Activated naive CD4-positive, alpha-beta T cell treated with anti-CD3 and anti-CD28 coated beads, Interleukin-2, amount 50 U/mL, for 24 hours (primary cell): ENCODE measurements around the gene AANAT.
A peak's percentile ranks its signal among the peaks of the same experiment; 100 is the strongest.

Experiments used
- H3K27ac Mint-ChIP-seq: one replicate; pipeline ENCODE4 v1.8.0; 2021; ENCODE audit warnings: mild to moderate bottlenecking, mixed read lengths
- H3K27me3 Mint-ChIP-seq: one replicate; pipeline ENCODE4 v1.8.0; 2021; ENCODE audit warnings: mixed read lengths
- H3K36me3 Mint-ChIP-seq: one replicate; pipeline ENCODE4 v1.8.0; 2021; ENCODE audit warnings: mixed read lengths
- H3K4me1 Mint-ChIP-seq: one replicate; pipeline ENCODE4 v1.8.0; 2021; ENCODE audit warnings: mixed read lengths
- H3K4me3 Mint-ChIP-seq: one replicate; pipeline ENCODE4 v1.8.0; 2021; ENCODE audit warnings: mild to moderate bottlenecking, mixed read lengths
- H3K9me3 Mint-ChIP-seq: one replicate; pipeline ENCODE4 v1.8.0; 2021; ENCODE audit warnings: mixed read lengths

Gene AANAT

GRCh38 chr17:76437467-76438402 lies 29.7 kb upstream of the AANAT start:
- H3K27me3 Mint-ChIP-seq: no peaks in the 10 kb centered on the region
- H3K9me3 Mint-ChIP-seq: no peaks in the 10 kb centered on the region
- H3K27ac Mint-ChIP-seq: no peak overlapping the region
- H3K4me3 Mint-ChIP-seq: no peak overlapping the region
- peaks cover 59% of the 10 kb centered on the region for H3K4me1 Mint-ChIP-seq
- H3K36me3 Mint-ChIP-seq: peaks cover 3% of the 10 kb centered on the region

- Mint-ChIP-seq H3K36me3 (peaks cover 5% of the 10 kb centered on the region), H3K4me3 (no peak overlapping the region), H3K27ac (no peak overlapping the region), H3K27me3 (no peaks in the 10 kb centered on the region), H3K4me1 (peaks cover 62% of the 10 kb centered on the region), H3K9me3 (no peaks in the 10 kb centered on the region)
Measured at GRCh38 chr17:76438906-76439305, 28.5 kb upstream of the AANAT start.

- Mint-ChIP-seq H3K9me3 (no peaks in the 10 kb centered on the region), H3K36me3 (peaks cover 5% of the 10 kb centered on the region), H3K4me1 (peaks cover 60% of the 10 kb centered on the region), H3K4me3 (no peak overlapping the region), H3K27ac (no peak overlapping the region), H3K27me3 (no peaks in the 10 kb centered on the region)
Measured at GRCh38 chr17:76439314-76439928, 28.0 kb upstream of the AANAT start.

- Mint-ChIP-seq H3K4me1 (peaks cover 69% of the 10 kb centered on the region), H3K36me3 (peaks cover 2% of the 10 kb centered on the region), H3K9me3 (no peaks in the 10 kb centered on the region), H3K27me3 (no peaks in the 10 kb centered on the region), H3K27ac (no peak overlapping the region), H3K4me3 (no peak overlapping the region)
Measured at GRCh38 chr17:76440751-76441362, 26.5 kb upstream of the AANAT start.

- Mint-ChIP-seq H3K4me1 (peaks cover 73% of the 10 kb centered on the region), H3K27me3 (no peaks in the 10 kb centered on the region), H3K4me3 (no peak overlapping the region), H3K27ac (no peak overlapping the region), H3K36me3 (peaks cover 4% of the 10 kb centered on the region), H3K9me3 (no peaks in the 10 kb centered on the region)
Measured at GRCh38 chr17:76441686-76442340, 25.6 kb upstream of the AANAT start.

GRCh38 chr17:76442341-76443338 lies 24.8 kb upstream of the AANAT start:
- Mint-ChIP-seq H3K27ac (no peak overlapping the region), H3K4me1 (peaks cover 82% of the 10 kb centered on the region), H3K27me3 (no peaks in the 10 kb centered on the region), H3K4me3 (no peak overlapping the region), H3K9me3 (no peaks in the 10 kb centered on the region), H3K36me3 (peaks cover 4% of the 10 kb centered on the region)

GRCh38 chr17:76444518-76445311 lies 22.7 kb upstream of the AANAT start:
- Mint-ChIP-seq H3K9me3 (no peaks in the 10 kb centered on the region), H3K36me3 (peaks cover 4% of the 10 kb centered on the region), H3K4me1 (peaks cover 79% of the 10 kb centered on the region), H3K4me3 (no peak overlapping the region), H3K27ac (peak overlapping the region; percentile 74), H3K27me3 (no peaks in the 10 kb centered on the region)

- H3K27me3 Mint-ChIP-seq: no peaks in the 10 kb centered on the region
- H3K27ac Mint-ChIP-seq: no peak overlapping the region
- no peaks in the 10 kb centered on the region for H3K9me3 Mint-ChIP-seq
- H3K4me3 Mint-ChIP-seq: peak overlapping the region; percentile 11
- H3K4me1 Mint-ChIP-seq: peaks cover 85% of the 10 kb centered on the region
- peaks cover 4% of the 10 kb centered on the region for H3K36me3 Mint-ChIP-seq
Measured at GRCh38 chr17:76445697-76446448, 21.5 kb upstream of the AANAT start.

GRCh38 chr17:76446449-76447231 lies 20.8 kb upstream of the AANAT start:
- no peak overlapping the region for H3K27ac Mint-ChIP-seq
- H3K36me3 Mint-ChIP-seq: peaks cover 4% of the 10 kb centered on the region
- peak overlapping the region; percentile 11 for H3K4me3 Mint-ChIP-seq
- peaks cover 87% of the 10 kb centered on the region for H3K4me1 Mint-ChIP-seq
- H3K9me3 Mint-ChIP-seq: no peaks in the 10 kb centered on the region
- no peaks in the 10 kb centered on the region for H3K27me3 Mint-ChIP-seq

GRCh38 chr17:76447931-76448652 lies 19.3 kb upstream of the AANAT start:
- peaks cover 74% of the 10 kb centered on the region for H3K4me1 Mint-ChIP-seq
- no peaks in the 10 kb centered on the region for H3K9me3 Mint-ChIP-seq
- no peaks in the 10 kb centered on the region for H3K27me3 Mint-ChIP-seq
- peak overlapping the region; percentile 30 for H3K27ac Mint-ChIP-seq
- peak overlapping the region; percentile 33 for H3K4me3 Mint-ChIP-seq
- peaks cover 4% of the 10 kb centered on the region for H3K36me3 Mint-ChIP-seq

GRCh38 chr17:76449126-76449525 lies 18.3 kb upstream of the AANAT start:
- Mint-ChIP-seq H3K36me3 (peaks cover 2% of the 10 kb centered on the region), H3K4me1 (peaks cover 68% of the 10 kb centered on the region), H3K9me3 (no peaks in the 10 kb centered on the region), H3K27me3 (no peaks in the 10 kb centered on the region), H3K4me3 (no peak overlapping the region), H3K27ac (no peak overlapping the region)

- H3K36me3 Mint-ChIP-seq: no peaks in the 10 kb centered on the region
- no peaks in the 10 kb centered on the region for H3K9me3 Mint-ChIP-seq
- H3K27me3 Mint-ChIP-seq: no peaks in the 10 kb centered on the region
- peak overlapping the region; percentile 88 for H3K4me3 Mint-ChIP-seq
- H3K27ac Mint-ChIP-seq: no peak overlapping the region
- H3K4me1 Mint-ChIP-seq: peaks cover 44% of the 10 kb centered on the region
Measured at GRCh38 chr17:76451506-76451905, 15.9 kb upstream of the AANAT start.
